Mesenchymal stem cell (in vitro differentiated cells and primary cell): Measurements from ENCODE around the gene TIMP4.

Experiments used
- DNase-seq: peaks from one replicate; pipeline ENCODE4 v3.0.0-alpha.2; 2013
- H2AFZ ChIP-seq: one replicate; pipeline ENCODE4 v1.6.1; 2013; ENCODE audit warnings: low read depth, mild to moderate bottlenecking, control low read depth, inconsistent platforms, low read length, moderate library complexity
- H2AK5ac ChIP-seq: 2 replicates; pipeline ENCODE4 v1.6.1; 2013; ENCODE audit warnings: low read length, moderate library complexity, mild to moderate bottlenecking, inconsistent platforms; ENCODE audit not compliant: severe bottlenecking
- H2BK120ac ChIP-seq: one replicate; pipeline ENCODE4 v1.6.1; 2013; ENCODE audit warnings: low read depth, mild to moderate bottlenecking, inconsistent platforms, low read length, moderate library complexity
- H2BK12ac ChIP-seq, 2 experiments: one replicate each; pipeline ENCODE4 v1.6.1; 2013; ENCODE audit warnings: inconsistent platforms in 2 of 2, low read length in 2 of 2, mild to moderate bottlenecking in 2 of 2, moderate library complexity in 2 of 2, control low read depth in 1 of 2
- H2BK15ac ChIP-seq: one replicate; pipeline ENCODE4 v1.6.1; 2013; ENCODE audit warnings: mild to moderate bottlenecking, low read depth, inconsistent platforms; ENCODE audit not compliant: poor library complexity, severe bottlenecking
- H2BK5ac ChIP-seq: 2 replicates; pipeline ENCODE4 v1.6.1; 2013; ENCODE audit warnings: low read depth, mild to moderate bottlenecking, low read length, control low read depth, inconsistent platforms; ENCODE audit not compliant: poor library complexity, severe bottlenecking
- H3K14ac ChIP-seq, 2 experiments: one replicate each; pipeline ENCODE4 v1.6.1; 2013; ENCODE audit warnings: inconsistent platforms in 2 of 2, low read length in 2 of 2, control low read depth in 1 of 2, mild to moderate bottlenecking in 1 of 2, moderate library complexity in 1 of 2
- H3K18ac ChIP-seq, 2 experiments: one replicate each; pipeline ENCODE4 v1.6.1; 2013; ENCODE audit warnings: inconsistent platforms in 2 of 2, low read length in 2 of 2, control low read depth in 1 of 2, low read depth in 1 of 2, mild to moderate bottlenecking in 1 of 2
- H3K23ac ChIP-seq, 2 experiments: one replicate each; pipeline ENCODE4 v1.6.1; 2013; ENCODE audit warnings: inconsistent platforms in 2 of 2, low read length in 2 of 2, mild to moderate bottlenecking in 2 of 2, moderate library complexity in 2 of 2, control low read depth in 1 of 2
- H3K27ac ChIP-seq: 2 replicates; pipeline ENCODE4 v1.5.1; 2013; ENCODE audit warnings: mild to moderate bottlenecking, moderate library complexity, low read length, control low read depth, inconsistent platforms; ENCODE audit not compliant: poor library complexity, severe bottlenecking
- H3K27me3 ChIP-seq, 2 experiments: 2 replicates each; pipeline versions ENCODE4 v1.6.1 to v1.7.0; 2013; ENCODE audit warnings: low read length in 2 of 2, mild to moderate bottlenecking in 2 of 2, moderate library complexity in 2 of 2, control low read depth in 1 of 2, inconsistent platforms in 1 of 2; ENCODE audit not compliant: control insufficient read depth in 1 of 2, insufficient read depth in 1 of 2
- H3K36me3 ChIP-seq, 2 experiments: 2 replicates each; pipeline versions ENCODE4 v1.6.1 to v1.7.0; 2013; ENCODE audit warnings: low read length in 2 of 2, control low read depth in 1 of 2, inconsistent platforms in 1 of 2, low read depth in 1 of 2, mild to moderate bottlenecking in 1 of 2; ENCODE audit not compliant: insufficient read depth in 2 of 2, control insufficient read depth in 1 of 2
- H3K4ac ChIP-seq, 2 experiments: one replicate each; pipeline ENCODE4 v1.6.1; 2013; ENCODE audit warnings: inconsistent platforms in 2 of 2, low read length in 2 of 2, mild to moderate bottlenecking in 2 of 2, moderate library complexity in 2 of 2, control low read depth in 1 of 2, low read depth in 1 of 2
- H3K4me1 ChIP-seq: 2 replicates; pipeline ENCODE4 v1.6.1; 2013; ENCODE audit warnings: low read depth, low read length, control low read depth; ENCODE audit not compliant: control insufficient read depth, insufficient read depth
- H3K4me2 ChIP-seq: 2 replicates; pipeline ENCODE4 v1.6.1; 2013; ENCODE audit warnings: low read length, mild to moderate bottlenecking, inconsistent platforms; ENCODE audit not compliant: poor library complexity, severe bottlenecking
- H3K4me3 ChIP-seq, 2 experiments: 2 replicates each; pipeline versions ENCODE4 v1.5.1 to v1.7.0; 2013; ENCODE audit warnings: low read length in 2 of 2, mild to moderate bottlenecking in 2 of 2, control low read depth in 1 of 2, low read depth in 1 of 2; ENCODE audit not compliant: insufficient read depth in 1 of 2
- H3K79me1 ChIP-seq: replicated peaks from 2 replicates; pipeline ENCODE4 v1.6.1; 2013; ENCODE audit warnings: mild to moderate bottlenecking, control low read depth, low read length, inconsistent platforms; ENCODE audit not compliant: poor library complexity, severe bottlenecking
- H3K9ac ChIP-seq: 2 replicates; pipeline ENCODE4 v1.7.0; 2013; ENCODE audit warnings: mild to moderate bottlenecking, low read length, moderate library complexity
- H3K9me3 ChIP-seq: 2 replicates; pipeline ENCODE4 v1.7.0; 2013; ENCODE audit warnings: mild to moderate bottlenecking, low read length; ENCODE audit not compliant: control insufficient read depth
- H4K8ac ChIP-seq: one replicate; pipeline ENCODE4 v1.6.1; 2013; ENCODE audit warnings: inconsistent platforms, mild to moderate bottlenecking, low read length, moderate library complexity
- H4K91ac ChIP-seq: one replicate; pipeline ENCODE4 v1.6.1; 2013; ENCODE audit warnings: mild to moderate bottlenecking, low read length, inconsistent platforms
- WGBS: methylation state at CpG from one replicate; pipeline ENCODE4 v1.1.7; 2013; ENCODE audit warnings: mixed read lengths; 5-methylcytosine and 5-hydroxymethylcytosine counted together

The TIMP4 gene

GRCh38 chr3:12155828-12156227 is 2.9 kb downstream of the TIMP4 start:
- Histone ChIP-seq H3K79me1 (no peaks in the 10 kb centered on the region), H2AFZ (no peak overlapping the region), H2BK120ac (peak overlapping the region; percentile 27), H3K14ac (no peak overlapping the region), H3K27ac (no peak overlapping the region), H4K8ac (peak overlapping the region; percentile 38), H3K4ac (peak overlapping the region in 1 of 2 experiments; percentile 30), H4K91ac (peak overlapping the region; percentile 37), H3K4me3 (no peak overlapping the region), H2AK5ac (no peak overlapping the region), H3K23ac (no peak overlapping the region), H3K36me3 (no peaks in the 10 kb centered on the region), H3K27me3 (peaks cover 0 to 4% of the 10 kb centered on the region in 2 experiments), H3K4me1 (peaks cover 20% of the 10 kb centered on the region), H2BK15ac (no peak overlapping the region), H3K9ac (no peak overlapping the region), H2BK12ac (peak overlapping the region in 1 of 2 experiments; percentile 60), H2BK5ac (no peak overlapping the region), H3K9me3 (no peaks in the 10 kb centered on the region), H3K18ac (peak overlapping the region; percentile 69 to 88), H3K4me2 (no peak overlapping the region)
- DNase-seq, result peak; percentile 93
- 44% methylated on average over 2 of the region's 2 CpGs for WGBS

GRCh38 chr3:12155264-12155663 is 3.4 kb downstream of the TIMP4 start:
- H2BK5ac ChIP-seq, result no peak overlapping the region
- no peak overlapping the region for H3K4me2 ChIP-seq
- H3K14ac ChIP-seq, result no peak overlapping the region
- no peak overlapping the region for H2AFZ ChIP-seq
- H2BK120ac ChIP-seq, result no peak overlapping the region
- H3K4me3 ChIP-seq, result no peak overlapping the region
- peak overlapping the region in 1 of 2 experiments; percentile 92 for H2BK12ac ChIP-seq
- H3K9ac ChIP-seq, result no peak overlapping the region
- no peak overlapping the region for H3K23ac ChIP-seq
- H3K27me3 ChIP-seq, result peaks cover 0 to 4% of the 10 kb centered on the region in 2 experiments
- no peaks in the 10 kb centered on the region for H3K9me3 ChIP-seq
- H3K4me1 ChIP-seq, result peaks cover 20% of the 10 kb centered on the region
- H2AK5ac ChIP-seq, result no peak overlapping the region
- no peak overlapping the region for H3K27ac ChIP-seq
- H4K91ac ChIP-seq, result no peak overlapping the region
- no peak overlapping the region for H3K4ac ChIP-seq
- peak overlapping the region; percentile 38 for H4K8ac ChIP-seq
- no peak for DNase-seq
- no peak overlapping the region for H2BK15ac ChIP-seq
- H3K79me1 ChIP-seq, result no peaks in the 10 kb centered on the region
- H3K36me3 ChIP-seq, result no peaks in the 10 kb centered on the region
- H3K18ac ChIP-seq, result peak overlapping the region; percentile 69 to 88

- H3K4me2 ChIP-seq, result no peak overlapping the region
- H3K4me3 ChIP-seq, result no peak overlapping the region
- H3K79me1 ChIP-seq, result no peaks in the 10 kb centered on the region
- H3K23ac ChIP-seq, result no peak overlapping the region
- H3K4me1 ChIP-seq, result peaks cover 17% of the 10 kb centered on the region
- H4K8ac ChIP-seq, result no peak overlapping the region
- no peak overlapping the region for H3K14ac ChIP-seq
- no peak overlapping the region for H2AFZ ChIP-seq
- H3K36me3 ChIP-seq, result no peaks in the 10 kb centered on the region
- no peak overlapping the region for H4K91ac ChIP-seq
- H2AK5ac ChIP-seq, result no peak overlapping the region
- H3K9me3 ChIP-seq, result no peaks in the 10 kb centered on the region
- H2BK5ac ChIP-seq, result no peak overlapping the region
- WGBS, result 82% methylated on average over 1 of the region's 1 CpG
- H3K18ac ChIP-seq, result no peak overlapping the region
- peak; percentile 18 for DNase-seq
- H3K9ac ChIP-seq, result no peak overlapping the region
- no peak overlapping the region for H3K4ac ChIP-seq
- no peak overlapping the region for H2BK12ac ChIP-seq
- H3K27ac ChIP-seq, result no peak overlapping the region
- no peak overlapping the region for H2BK15ac ChIP-seq
- no peak overlapping the region for H2BK120ac ChIP-seq
- H3K27me3 ChIP-seq, result peaks cover 0 to 4% of the 10 kb centered on the region in 2 experiments
Observed at GRCh38 chr3:12154151-12154550, 4.6 kb downstream of the TIMP4 start.

DNA sequence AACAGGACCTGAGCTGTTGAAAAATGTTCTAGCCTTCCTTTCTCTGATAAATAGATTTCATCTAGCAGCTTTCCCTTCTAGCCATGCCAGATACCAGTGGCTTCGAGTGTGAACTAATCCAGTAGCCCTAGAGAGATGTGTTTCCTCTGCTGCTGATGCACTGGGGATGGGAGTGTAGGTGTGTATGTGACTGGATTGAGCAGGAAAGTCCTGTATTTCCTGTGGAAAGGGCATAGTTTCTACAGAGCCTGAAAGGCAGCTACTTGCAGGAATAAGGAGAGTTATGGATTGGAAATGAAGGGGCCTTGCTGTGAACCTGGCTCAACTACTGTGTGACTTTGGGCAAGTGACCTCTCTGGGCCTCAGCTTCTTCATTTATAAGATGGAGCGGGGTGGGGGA is 8.6 kb downstream of the TIMP4 start:
- Histone ChIP-seq H2AK5ac (no peak overlapping the region), H2BK12ac (no peak overlapping the region), H3K14ac (no peak overlapping the region), H2AFZ (no peak overlapping the region), H3K18ac (no peak overlapping the region), H2BK5ac (no peak overlapping the region), H3K27me3 (peaks cover 0 to 4% of the 10 kb centered on the region in 2 experiments), H2BK120ac (no peak overlapping the region), H3K79me1 (no peaks in the 10 kb centered on the region), H3K4me2 (no peak overlapping the region), H3K23ac (no peak overlapping the region), H3K9ac (no peak overlapping the region), H2BK15ac (no peak overlapping the region), H4K91ac (no peak overlapping the region), H3K9me3 (no peaks in the 10 kb centered on the region), H4K8ac (no peak overlapping the region), H3K4me1 (no peaks in the 10 kb centered on the region), H3K36me3 (no peaks in the 10 kb centered on the region), H3K4me3 (no peak overlapping the region), H3K27ac (no peak overlapping the region), H3K4ac (no peak overlapping the region)
- DNase-seq, result no peak
- WGBS, result 98% methylated on average over 2 of the region's 2 CpGs
